GM12878 (cell line): Measurements from ENCODE around the gene ICA1L. TPM values are rescaled to one million over a fixed set of nuclear protein-coding genes. Genes with fewer than 3 reads are reported as not detected.

ENCODE experiments used
- CBX3 ChIP-seq: fragments of 200-600 bp; sonication (generic); IDR thresholded peaks from 2 replicates; pipeline ENCODE4 v1.6.1; 2016; ENCODE audit warnings: low read depth, borderline replicate concordance
- CEBPB ChIP-seq, 2 experiments: fragments of 150-350 bp in 1 of 2; IDR thresholded peaks; 2 replicates each; pipeline ENCODE4 v1.6.1; 2012 to 2014; ENCODE audit warnings: low read depth in 2 of 2, low read length in 2 of 2, borderline replicate concordance in 1 of 2, inconsistent platforms in 1 of 2
- CREM ChIP-seq: IDR thresholded peaks from 2 replicates; pipeline ENCODE4 v1.6.1; 2014; ENCODE audit warnings: antibody characterized with exemption, low read depth
- EP300 ChIP-seq, 2 experiments: fragments of 150-350 bp in 1 of 2; IDR thresholded peaks; 2 replicates each; pipeline ENCODE4 v1.6.1; 2011 to 2012; ENCODE audit warnings: low read depth in 2 of 2, low read length in 2 of 2, borderline replicate concordance in 1 of 2, improper control_type of control experiment in 1 of 2, inconsistent platforms in 1 of 2; ENCODE audit not compliant: control insufficient read depth in 1 of 2
- ETV6 ChIP-seq, 2 experiments: fragments of 450-650 bp in 1 of 2; IDR thresholded peaks in 1 of 2; conservative IDR thresholded peaks in 1 of 2; 2 replicates each; pipeline ENCODE4 v1.6.1; 2014; ENCODE audit warnings: antibody characterized with exemption in 1 of 2, borderline replicate concordance in 1 of 2, low read depth in 1 of 2, mild to moderate bottlenecking in 1 of 2, moderate library complexity in 1 of 2
- JUNB ChIP-seq: IDR thresholded peaks from 2 replicates; pipeline ENCODE4 v1.6.1; 2016; ENCODE audit warnings: antibody characterized with exemption, mild to moderate bottlenecking
- MAX ChIP-seq: IDR thresholded peaks from 2 replicates; pipeline ENCODE4 v1.6.1; 2012; ENCODE audit warnings: low read depth, low read length, improper control_type of control experiment
- NFYA ChIP-seq: IDR thresholded peaks from 2 replicates; pipeline ENCODE4 v1.6.1; 2011; ENCODE audit warnings: low read depth, mild to moderate bottlenecking, low read length, improper control_type of control experiment, borderline replicate concordance
- NKRF ChIP-seq: fragments of 450-650 bp; conservative IDR thresholded peaks from 2 replicates; pipeline ENCODE4 v1.6.1; 2017; ENCODE audit warnings: mild to moderate bottlenecking, moderate library complexity
- PAX5 ChIP-seq: IDR thresholded peaks from 2 replicates; pipeline ENCODE4 v1.6.1; 2011; ENCODE audit warnings: low read depth, low read length, borderline replicate concordance
- PAX8 ChIP-seq: fragments of 450-650 bp; IDR thresholded peaks from 2 replicates; pipeline ENCODE4 v1.6.1; 2017; ENCODE audit warnings: mild to moderate bottlenecking, moderate library complexity
- POLR2AphosphoS2 ChIP-seq: IDR thresholded peaks from 2 replicates; pipeline ENCODE4 v1.6.1; 2011; ENCODE audit warnings: low read depth, mild to moderate bottlenecking, low read length, improper control_type of control experiment, moderate library complexity
- RCOR1 ChIP-seq: conservative IDR thresholded peaks from 2 replicates; pipeline ENCODE4 v1.6.1; 2012; ENCODE audit warnings: low read depth, low read length, improper control_type of control experiment
- SMAD1 ChIP-seq: fragments of 450-650 bp; IDR thresholded peaks from 2 replicates; pipeline ENCODE4 v1.6.1; 2018; ENCODE audit warnings: mild to moderate bottlenecking, low read depth; ENCODE audit not compliant: partially characterized antibody
- TBL1XR1 ChIP-seq: IDR thresholded peaks from 2 replicates; pipeline ENCODE4 v1.6.1; 2012; ENCODE audit warnings: low read depth, low read length, improper control_type of control experiment
- USF2 ChIP-seq: IDR thresholded peaks from 2 replicates; pipeline ENCODE4 v1.6.1; 2011; ENCODE audit warnings: low read depth, low read length, improper control_type of control experiment, borderline replicate concordance
- YY1 ChIP-seq: IDR thresholded peaks from 2 replicates; pipeline ENCODE4 v1.6.1; 2011; ENCODE audit warnings: low read depth, mild to moderate bottlenecking, low read length
- ZZZ3 ChIP-seq: IDR thresholded peaks from 2 replicates; pipeline ENCODE4 v1.6.1; 2011; ENCODE audit warnings: low read depth; ENCODE audit not compliant: control insufficient read depth, insufficient read length
- polyA plus RNA-seq, 11 experiments: library from polyadenylated mRNA; depleted of rRNA in 4 of 11; unstranded in 6 of 11; stranded (reverse) in 5 of 11; fragments of >200 nt; fragmentation: Nextera tagmentation in 4 of 11; fragmentation: Illumina TruSeq in 1 of 11; extraction: Ambion mirVana in 4 of 11; extraction: Trizol in 1 of 11; gene quantifications; 1 replicate in 1 of 11; 2 replicates in 10 of 11; pipeline versions ENCODE4 v1.2.1 to v1.2.3, GENCODE V29; 2011 to 2016; ENCODE audit warnings: inconsistent platforms in 2 of 11, missing spikeins in 2 of 11, low read depth in 1 of 11
- total RNA-seq, 4 experiments: library from RNA; depleted of rRNA in 3 of 4; stranded (reverse); fragments of >200 nt in 3 of 4; fragmentation: Illumina TruSeq in 1 of 4; extraction: Trizol in 1 of 4; gene quantifications; 2 replicates each; pipeline versions ENCODE4 v1.2.1 to v1.2.3, GENCODE V29; 2013 to 2021
- TF ChIP-seq, protein P1 (sequence below): fragments of 450-650 bp; IDR thresholded peaks from 2 replicates; pipeline ENCODE4 v1.6.1; 2017; ENCODE audit warnings: mild to moderate bottlenecking
- TF ChIP-seq, protein P2 (sequence below): fragments of 450-650 bp; IDR thresholded peaks from 2 replicates; pipeline ENCODE4 v1.6.1; 2016; ENCODE audit warnings: mild to moderate bottlenecking
- TF ChIP-seq, protein P3 (sequence below): IDR thresholded peaks from 2 replicates; pipeline ENCODE4 v1.6.1; 2012; ENCODE audit warnings: low read depth, low read length, improper control_type of control experiment

The ICA1L gene
- total and polyA plus RNA-seq, 10 of the 15 experiments (the other 5 are each of a cell fraction or from before 2014, with no cell fraction given): 0.85 to 7.4 (median 3.6) TPM

DNA sequence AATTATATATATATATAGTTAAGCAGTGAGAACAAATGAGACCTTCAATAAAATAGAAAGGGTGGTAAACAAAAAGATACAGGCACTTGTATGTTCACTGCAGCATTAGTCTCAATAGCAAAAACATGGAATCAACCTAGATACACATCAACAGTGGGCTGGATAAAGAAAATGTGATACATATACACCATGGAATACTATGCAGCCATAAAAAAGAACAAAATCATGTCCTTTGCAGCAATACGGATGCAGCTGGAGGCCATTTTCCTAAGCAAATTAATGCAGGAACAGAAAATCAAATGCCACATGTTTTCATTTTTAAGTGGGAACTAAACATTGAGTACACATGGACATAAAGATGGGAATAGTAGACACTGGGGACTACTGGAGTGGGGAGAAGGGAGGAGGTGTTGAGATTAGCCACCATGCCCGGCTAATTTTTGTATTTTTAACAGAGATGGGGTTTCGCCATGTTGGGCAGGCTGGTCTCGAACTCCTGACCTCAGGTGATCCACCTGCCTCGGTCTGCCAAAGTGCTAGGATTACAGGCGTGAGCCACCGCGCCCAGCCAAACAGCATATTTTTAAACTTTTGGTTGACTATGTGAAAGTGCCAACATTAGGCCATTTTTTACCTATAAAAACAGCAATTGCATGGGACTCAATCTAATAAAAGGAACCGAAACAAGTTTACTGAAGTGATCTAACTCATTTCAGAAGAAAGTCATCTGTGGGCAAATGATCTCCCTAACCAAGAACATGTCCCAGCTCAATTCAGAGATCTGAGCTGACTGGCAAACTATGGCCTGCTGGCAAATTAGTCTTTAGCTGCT is 23.7 kb downstream of the ICA1L start (continued):
- TF ChIP-seq POLR2AphosphoS2 (no peak), NKRF (no peak; the same call in 1 of the 2 replicates), RCOR1 (no peak), TBL1XR1 (no peak), ZZZ3 (no peak), ETV6 (conservative IDR thresholded peaks at IDR 0.05 in 1 of 2, IDR thresholded peaks at IDR 0.05 in 1 of 2; ENCODE audit: borderline replicate concordance in 1 of 2, low read depth in 1 of 2) (0 out of 4 replicates have a peak, but pooled peaks of 1 of the 2 experiments have one; percentile 16), SMAD1 (no peak), USF2 (no peak), MAX (no peak), EP300 (IDR thresholded peaks at IDR 0.05; ENCODE audit: borderline replicate concordance in 1 of 2, control insufficient read depth in 1 of 2, low read depth in 2 of 2, low read length in 2 of 2) (peak in 1 of 2 experiments; percentile 76; a peak in 1 of 4 replicates), PAX8 (no peak), NFYA (no peak), JUNB (peak; percentile 82), PAX5 (peak; percentile 50; the same call in 1 of the 2 replicates), CEBPB (IDR thresholded peaks at IDR 0.05; ENCODE audit: borderline replicate concordance in 1 of 2, low read depth in 2 of 2, low read length in 2 of 2) (no peak), CREM (0 out of 2 replicates have a peak, but pooled peaks have one; percentile 32), YY1 (no peak), CBX3 (no peak)
- TF ChIP-seq, protein P1, sequence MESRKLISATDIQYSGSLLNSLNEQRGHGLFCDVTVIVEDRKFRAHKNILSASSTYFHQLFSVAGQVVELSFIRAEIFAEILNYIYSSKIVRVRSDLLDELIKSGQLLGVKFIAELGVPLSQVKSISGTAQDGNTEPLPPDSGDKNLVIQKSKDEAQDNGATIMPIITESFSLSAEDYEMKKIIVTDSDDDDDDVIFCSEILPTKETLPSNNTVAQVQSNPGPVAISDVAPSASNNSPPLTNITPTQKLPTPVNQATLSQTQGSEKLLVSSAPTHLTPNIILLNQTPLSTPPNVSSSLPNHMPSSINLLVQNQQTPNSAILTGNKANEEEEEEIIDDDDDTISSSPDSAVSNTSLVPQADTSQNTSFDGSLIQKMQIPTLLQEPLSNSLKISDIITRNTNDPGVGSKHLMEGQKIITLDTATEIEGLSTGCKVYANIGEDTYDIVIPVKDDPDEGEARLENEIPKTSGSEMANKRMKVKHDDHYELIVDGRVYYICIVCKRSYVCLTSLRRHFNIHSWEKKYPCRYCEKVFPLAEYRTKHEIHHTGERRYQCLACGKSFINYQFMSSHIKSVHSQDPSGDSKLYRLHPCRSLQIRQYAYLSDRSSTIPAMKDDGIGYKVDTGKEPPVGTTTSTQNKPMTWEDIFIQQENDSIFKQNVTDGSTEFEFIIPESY: 0 out of 2 replicates have a peak, but pooled peaks have one; percentile 24
- TF ChIP-seq, protein P2, sequence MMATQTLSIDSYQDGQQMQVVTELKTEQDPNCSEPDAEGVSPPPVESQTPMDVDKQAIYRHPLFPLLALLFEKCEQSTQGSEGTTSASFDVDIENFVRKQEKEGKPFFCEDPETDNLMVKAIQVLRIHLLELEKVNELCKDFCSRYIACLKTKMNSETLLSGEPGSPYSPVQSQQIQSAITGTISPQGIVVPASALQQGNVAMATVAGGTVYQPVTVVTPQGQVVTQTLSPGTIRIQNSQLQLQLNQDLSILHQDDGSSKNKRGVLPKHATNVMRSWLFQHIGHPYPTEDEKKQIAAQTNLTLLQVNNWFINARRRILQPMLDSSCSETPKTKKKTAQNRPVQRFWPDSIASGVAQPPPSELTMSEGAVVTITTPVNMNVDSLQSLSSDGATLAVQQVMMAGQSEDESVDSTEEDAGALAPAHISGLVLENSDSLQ: peak; percentile 11; the same call in 1 of the 2 replicates
- TF ChIP-seq, protein P3, sequence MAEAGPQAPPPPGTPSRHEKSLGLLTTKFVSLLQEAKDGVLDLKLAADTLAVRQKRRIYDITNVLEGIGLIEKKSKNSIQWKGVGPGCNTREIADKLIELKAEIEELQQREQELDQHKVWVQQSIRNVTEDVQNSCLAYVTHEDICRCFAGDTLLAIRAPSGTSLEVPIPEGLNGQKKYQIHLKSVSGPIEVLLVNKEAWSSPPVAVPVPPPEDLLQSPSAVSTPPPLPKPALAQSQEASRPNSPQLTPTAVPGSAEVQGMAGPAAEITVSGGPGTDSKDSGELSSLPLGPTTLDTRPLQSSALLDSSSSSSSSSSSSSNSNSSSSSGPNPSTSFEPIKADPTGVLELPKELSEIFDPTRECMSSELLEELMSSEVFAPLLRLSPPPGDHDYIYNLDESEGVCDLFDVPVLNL: no peak
